Activated CD4-positive, alpha-beta T cell treated with anti-CD3 and anti-CD28 coated beads, Interleukin-2, amount 50 U/mL, for 4 hours (primary cell): ENCODE results near the gene WDR86.
A peak's percentile ranks its signal among the peaks of the same experiment; 100 is the strongest.

Source experiments
- DNase-seq, 2 experiments: peaks; one replicate each; pipeline ENCODE4 v3.0.0-alpha.2; 2020

Gene WDR86

DNA sequence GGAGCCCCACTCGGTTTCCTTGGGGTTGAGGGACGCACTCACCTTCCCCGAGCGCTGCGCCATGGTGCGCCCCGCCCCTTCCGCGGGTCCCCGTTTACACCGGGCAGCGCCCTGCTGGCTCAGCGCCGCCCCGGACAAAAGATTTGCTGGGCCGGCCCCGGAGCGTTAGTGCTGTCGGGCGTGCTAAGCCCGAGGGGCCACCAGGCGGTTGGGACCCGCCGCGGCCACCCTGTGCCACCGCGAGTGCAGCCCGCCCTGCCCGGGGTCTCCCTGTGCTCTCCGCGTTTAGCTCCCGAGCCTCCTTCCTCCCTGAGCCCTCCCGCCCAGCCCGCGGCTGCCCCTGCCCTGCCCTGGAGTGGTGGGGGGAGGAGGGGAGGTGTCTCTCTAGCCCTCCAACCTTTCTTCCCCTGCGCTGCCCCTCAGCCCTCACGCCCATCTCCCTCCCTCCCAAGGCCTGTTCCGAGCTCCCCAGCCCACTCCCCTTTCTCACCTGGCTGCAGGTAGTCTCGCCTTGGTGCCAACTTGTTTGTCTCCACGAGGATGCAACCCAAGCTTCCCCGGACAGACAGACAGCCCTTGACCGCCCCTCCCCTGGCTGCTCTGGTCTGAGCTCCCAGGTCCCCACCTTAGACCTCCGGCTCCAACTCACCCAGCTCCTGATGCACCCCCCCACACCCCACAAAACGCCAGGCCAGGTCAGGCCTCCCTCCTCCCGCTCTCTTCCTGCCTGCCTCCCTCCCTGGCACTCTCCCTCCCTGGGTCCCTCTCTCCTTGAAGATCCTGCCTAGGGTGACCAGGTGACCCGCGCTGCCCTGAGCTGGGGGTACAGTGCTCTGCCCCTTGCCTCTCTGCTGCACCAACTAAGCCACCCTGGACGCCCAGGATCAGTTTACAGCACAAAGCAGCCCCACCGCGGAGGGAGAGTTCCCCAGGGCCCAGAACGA, 30.3 kb upstream of the WDR86 start, which contains the start of gene CRYGN:
Gene CRYGN (minus strand): TSS at position 287 of the 944 bp plus-strand sequence. CDS start 224 bp downstream, at position 63.
- no peak for DNase-seq

DNA sequence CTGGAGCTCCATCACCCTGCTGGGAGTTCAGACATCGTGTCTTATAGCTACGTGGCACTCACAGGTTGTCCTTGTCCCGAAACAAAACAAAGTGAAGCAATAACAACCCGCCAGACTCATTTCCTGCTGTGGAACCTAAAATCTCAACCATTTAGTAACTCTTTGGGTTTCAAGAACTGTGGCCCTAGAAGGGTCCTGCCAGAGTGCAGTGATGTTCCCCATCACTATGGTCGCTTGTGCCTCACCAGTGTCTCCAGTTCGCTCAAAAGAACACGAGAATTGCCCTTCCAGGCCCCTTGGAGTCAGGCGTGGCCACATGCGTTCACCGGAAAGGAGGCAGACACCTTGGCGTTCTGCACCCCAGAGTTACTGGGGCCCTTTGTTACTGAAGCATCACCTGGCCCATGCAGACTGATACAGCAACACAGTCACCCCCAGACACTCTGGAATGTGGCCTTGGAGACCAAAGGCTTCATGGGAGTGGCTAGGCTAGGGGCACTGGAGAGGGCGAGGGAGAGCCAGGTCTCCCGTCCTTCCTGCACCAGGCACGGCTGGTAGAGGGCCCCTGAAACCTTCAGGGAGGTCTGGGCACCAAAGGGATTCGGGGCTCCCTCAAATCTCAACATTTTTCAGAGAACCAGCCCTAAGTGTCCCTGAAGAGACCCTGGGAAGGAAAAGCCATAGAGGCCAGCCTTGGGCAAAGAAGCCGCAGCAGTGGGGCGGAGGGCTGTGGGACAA, 29.2 kb upstream of the WDR86 start:
- DNase-seq = no peak

DNA sequence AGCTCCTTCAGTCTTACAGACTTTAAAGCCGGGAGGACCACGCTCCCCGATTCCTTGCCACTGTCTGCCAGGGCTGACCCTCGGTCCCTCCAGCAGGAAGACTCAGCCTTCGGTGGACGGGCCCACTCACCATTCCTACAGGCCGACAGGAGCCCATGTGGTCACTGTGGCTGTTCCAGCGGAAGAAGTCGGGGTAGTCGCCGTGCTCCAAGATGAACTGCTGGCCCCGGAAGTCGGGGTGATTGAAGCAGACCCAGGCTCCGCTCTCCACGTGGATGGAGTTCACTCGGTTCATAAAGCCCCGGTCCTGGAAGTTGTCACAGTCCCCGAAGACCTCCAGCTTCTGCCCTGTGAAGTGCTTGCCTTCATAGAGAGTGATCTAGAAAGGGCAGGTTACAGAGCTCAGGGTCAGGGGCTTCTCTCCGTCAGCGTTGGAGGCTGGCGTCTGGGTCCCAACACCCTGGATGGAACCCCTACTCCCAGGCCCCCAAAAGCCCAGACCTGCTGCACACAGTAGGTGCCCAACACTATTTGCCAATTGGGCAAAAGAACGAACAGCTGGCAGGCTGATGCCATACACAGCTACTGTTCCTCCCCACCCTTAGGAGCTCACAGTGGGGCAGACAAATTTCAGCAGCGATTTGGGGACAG, 28.2 kb upstream of the WDR86 start:
- no peak for DNase-seq

DNA sequence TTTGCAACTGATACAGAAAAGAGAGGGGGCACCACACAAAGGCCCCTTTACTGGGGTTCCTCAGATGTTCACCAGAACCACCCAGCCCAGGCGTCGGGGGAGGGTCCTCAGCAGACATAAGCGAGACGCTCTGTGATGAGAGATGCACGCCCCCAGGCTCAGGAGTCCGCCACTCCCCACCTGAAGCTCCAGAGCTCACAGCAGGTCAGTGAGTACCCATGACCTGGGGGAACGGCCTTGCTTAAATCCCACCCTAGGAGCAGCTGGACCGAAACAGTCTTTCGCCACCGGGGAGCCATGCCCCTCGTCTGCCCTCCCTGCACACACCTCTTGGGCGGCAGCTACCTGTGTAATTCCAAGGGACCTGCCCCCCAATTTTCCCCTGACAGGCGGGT, 27.3 kb upstream of the WDR86 start:
- no peak for DNase-seq

DNA sequence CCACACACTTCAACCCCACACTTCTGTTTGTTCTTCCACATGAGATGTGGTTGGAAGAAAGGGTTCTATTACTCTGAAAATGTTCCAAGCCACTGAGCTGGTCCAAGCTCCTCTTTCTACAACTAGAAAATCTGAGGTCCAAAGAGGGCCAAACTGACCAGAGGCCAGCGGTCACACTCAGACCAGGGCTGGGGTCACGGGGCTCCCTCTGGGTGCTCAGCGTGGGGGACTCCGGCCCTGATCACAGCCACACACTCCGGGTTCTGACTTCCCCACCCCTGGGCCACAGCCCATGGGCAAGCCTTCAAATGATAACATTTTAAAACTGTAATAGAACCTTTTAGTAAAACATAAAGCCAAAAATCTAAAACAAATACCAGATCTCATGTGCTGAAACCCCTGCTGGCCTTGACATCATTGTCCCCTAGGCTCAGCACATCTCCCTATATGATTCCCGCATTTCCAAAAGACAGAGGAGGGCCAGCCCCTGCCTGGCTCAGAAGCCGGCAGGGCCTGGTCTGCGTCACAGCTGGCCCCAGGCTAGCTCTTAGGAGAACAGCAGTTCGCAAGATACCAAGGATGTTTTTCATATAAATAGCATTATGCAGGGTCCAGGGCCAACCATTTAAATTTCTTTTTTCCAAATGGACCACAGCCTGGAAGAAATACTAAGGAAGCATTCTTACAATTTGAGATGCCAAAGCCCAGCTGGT, 26.8 kb upstream of the WDR86 start:
- no peak for DNase-seq

DNA sequence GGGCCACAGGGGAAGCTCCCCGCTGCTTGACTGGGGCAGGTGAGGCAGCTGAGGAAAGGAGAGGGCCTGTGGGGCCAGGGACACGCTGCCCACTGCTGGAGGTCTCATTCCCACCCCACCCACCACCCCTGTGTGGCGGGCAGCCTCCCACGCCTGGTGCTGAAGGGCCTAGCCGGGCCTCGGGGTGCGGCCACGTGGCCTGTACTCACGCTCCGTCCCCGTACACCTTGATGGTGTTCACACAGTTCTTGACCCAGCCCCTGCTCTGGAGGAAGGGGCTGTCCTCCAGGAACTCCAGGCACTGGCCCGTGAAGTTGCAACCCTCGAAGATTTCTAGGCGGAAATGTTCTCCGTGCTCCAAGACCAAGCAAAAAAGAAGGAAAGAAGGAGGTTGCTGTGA, 26.1 kb upstream of the WDR86 start:
- no peak for DNase-seq

DNA sequence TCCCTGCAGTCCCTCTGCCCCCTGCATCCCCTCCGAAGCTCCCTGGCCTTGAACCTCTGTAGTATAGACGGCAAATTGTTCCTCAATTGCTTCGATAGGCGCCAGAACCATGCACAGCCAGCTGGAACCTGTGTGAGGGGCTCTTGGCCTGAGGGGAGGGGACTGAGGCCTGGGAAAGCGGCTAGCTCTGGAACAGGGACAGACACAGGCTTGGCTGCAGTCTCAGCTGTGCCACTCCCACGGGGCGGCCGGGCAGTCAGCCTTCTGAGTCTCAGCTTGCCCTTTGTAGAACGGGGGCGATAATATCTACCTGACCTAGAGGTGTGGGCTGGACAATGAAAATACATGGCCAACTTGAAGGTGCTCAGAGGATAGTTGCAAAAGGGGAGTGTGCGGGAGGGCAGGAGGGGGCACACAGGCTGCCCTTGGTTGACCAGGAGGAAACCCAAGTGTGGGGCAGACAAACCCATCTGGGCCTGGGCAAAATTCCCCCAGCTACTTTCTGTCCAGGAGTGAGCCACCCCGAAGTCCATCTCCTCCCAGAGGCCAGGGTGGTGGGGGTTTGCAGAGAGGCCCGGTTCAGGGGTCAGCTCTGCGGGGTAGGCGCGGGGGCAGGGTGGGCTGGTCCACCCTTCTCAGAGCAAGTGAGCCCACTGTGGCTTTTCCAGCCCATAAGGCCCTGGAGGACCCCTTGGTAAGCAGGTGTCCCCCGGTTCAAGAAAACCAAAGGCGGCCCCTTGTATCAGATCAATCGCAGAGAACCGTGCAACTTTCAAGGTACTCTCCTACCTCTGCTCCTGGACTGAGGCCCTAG, 25.5 kb upstream of the WDR86 start:
- DNase-seq = no peak

DNA sequence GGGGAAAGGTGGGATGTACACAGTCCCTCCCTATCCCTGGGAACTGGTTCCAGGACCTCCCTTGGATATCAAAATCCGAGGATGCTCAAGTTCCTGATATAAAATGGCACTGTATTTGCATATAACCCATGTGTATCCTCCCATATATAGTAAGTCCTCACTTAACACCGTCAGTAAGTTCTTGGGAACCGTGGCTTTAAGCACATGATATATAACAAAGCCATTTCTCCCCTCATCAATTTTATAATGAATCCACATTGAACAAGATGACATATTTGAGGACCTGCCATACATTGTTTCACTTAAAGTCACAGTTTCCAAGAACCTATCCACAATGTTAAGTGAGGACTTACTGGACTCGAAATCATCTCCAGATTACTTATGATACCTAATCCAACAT, 24.7 kb upstream of the WDR86 start:
- DNase-seq = no peak

DNA sequence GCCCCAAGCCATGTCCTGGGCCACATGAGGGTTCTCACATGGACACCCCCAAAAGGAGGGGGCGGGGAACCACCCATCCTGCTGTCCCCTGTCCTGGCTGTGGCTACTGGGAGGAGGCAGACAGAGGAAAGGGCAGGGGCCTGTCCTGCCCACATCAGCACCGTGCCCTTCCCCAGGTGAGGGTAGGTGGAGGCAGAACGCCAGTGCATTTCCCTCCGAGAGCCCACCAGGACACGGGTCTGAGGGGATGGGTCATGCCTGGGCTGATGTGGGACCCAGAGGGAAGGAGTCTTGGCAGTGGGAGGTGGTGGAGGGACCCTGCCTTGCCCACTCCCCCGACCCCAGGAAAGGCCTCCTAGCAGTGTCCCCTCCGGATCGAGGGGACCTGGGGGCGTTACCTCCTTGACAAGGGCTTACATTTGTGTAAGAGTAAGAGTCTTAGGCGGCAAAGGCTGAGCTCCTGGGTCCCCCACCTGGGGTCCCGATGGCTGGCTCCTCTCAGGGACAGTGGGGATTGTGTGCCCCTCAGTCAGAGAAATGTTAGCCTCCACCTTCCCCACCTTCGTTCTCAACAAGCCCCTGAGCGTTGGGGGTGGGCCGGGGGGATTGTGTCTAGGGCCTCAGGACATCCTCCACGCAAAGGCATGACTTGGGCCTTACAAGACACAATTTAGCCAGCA, 24.0 kb upstream of the WDR86 start:
- no peak for DNase-seq

DNA sequence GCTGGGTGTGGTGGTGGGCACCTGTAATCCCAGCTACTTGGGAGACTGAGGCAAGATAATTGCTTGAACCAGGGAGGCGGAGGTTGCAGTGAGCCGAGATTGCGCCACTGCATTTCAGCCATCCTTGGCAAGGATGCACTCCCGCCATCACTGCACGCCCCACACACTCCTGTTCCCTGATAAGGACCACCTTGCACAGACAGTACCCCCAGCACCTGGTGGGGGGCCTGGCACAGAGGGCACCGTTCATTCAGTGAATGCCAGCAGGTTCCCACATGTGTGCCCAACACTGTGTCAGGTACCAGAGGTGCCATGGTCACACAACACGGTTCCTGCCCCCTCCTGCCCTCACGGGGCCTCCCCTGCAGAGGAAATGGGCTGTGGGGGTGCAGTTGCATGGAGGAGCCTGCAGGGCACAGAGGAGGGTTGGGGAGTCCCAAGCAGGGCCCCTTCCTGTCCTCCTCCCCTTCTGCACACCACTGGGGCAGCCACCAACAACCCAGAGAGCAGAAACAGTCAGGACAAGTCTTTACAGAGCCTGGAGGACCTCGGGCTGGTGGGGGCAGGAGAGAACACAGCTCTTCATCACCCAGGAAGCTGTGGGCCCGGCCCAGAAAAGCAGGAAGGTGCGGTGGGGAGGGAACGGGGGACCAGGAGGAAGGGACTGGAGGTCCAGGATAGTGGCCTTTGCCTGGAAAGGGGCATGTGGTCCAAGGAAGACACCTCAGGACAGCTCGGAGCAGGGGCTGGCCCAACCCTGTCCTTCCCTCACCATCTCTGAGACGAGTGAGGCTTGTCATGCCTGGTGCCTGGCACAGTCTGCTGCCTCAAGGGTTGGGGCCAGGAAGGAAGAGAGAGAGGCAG, 23.1 kb upstream of the WDR86 start:
- DNase-seq = no peak

DNA sequence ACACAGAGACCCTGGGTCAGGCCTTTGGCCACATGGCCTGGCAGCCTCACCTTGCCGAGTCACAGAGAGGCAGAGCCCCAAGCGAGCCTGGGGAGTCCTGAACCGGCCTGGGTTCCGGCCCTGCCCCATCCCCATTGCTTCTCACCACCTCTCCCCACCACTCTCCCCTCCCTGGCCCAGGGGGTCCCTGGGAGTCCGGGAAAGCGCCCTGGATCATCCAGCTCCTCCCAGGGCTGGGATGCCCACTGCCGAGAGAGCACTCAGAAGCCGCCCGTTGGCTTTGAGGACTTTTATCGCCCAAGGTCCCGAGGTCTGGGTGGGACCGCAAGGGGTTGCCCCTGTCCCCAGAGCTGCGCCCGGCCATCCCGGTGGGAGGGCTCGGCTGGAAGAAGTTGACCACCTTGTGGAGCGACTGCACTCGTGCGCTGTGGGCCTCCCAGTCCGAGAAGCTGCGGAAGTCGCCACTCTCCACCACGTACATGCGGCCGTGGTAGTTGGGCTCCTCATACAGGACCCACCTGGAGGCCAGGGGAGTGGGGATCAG, 22.0 kb upstream of the WDR86 start:
- DNase-seq = no peak

DNA sequence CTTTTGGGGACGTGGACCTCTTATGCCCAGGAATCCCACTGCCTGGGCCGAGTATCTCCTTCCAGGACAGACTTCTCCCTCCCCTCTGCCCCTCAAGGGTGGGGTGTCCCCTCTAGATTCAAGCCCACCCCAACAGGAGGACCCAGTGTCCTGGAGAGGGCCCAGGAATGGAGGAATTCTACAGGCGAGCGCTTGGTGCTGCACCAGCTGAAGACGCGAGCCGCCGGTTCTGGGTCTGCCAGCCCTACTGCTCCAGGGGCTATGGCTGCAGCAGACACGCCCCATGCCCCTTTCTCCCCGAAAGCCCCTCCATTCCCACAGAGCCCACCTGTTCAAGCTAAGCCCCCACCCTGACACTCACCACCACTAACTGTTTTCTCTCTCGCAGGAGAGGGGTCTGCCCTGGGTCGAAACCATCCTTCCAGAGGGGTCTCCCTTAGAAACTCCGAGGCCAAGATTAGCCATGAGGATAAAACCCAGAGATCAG, 21.5 kb upstream of the WDR86 start:
- no peak for DNase-seq

DNA sequence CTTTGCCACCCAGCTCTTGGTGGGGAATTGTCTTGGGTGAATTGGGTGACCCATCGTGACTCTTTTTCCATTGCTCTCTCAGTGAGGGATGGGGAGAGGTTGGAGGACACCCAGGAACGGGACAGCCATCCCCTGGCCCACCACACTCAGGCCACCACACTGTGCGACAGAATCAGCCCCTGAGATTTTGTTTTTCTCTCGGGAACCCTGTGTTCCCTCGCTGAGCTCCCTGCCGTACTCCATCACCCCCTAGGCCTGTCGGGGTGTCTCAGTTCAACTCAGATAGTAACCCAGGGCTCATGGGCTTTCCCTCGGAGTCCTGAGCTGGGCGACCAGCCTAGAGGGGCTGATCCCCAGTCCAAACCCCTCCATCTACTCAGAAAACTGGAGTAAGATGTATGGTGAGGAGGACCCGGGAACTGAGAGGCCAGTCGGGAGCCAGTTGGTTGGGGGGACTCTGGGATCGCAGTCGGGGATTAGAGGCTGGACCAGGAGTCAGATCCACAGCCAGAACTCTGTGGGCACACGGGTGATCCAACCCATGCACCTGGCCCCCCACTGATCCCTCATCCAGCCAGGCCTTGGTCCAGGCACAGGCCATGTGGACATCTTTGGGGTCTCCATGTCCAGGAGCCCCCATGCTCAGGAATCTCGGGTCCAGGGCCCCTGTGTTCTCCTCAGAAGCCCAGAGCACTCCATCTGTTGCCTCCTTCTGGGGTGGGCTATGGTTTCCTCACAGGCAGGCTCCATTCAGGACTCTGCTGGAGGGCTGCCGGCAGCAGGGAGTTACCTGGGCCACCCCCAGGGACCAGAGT, 20.8 kb upstream of the WDR86 start:
- DNase-seq = no peak

DNA sequence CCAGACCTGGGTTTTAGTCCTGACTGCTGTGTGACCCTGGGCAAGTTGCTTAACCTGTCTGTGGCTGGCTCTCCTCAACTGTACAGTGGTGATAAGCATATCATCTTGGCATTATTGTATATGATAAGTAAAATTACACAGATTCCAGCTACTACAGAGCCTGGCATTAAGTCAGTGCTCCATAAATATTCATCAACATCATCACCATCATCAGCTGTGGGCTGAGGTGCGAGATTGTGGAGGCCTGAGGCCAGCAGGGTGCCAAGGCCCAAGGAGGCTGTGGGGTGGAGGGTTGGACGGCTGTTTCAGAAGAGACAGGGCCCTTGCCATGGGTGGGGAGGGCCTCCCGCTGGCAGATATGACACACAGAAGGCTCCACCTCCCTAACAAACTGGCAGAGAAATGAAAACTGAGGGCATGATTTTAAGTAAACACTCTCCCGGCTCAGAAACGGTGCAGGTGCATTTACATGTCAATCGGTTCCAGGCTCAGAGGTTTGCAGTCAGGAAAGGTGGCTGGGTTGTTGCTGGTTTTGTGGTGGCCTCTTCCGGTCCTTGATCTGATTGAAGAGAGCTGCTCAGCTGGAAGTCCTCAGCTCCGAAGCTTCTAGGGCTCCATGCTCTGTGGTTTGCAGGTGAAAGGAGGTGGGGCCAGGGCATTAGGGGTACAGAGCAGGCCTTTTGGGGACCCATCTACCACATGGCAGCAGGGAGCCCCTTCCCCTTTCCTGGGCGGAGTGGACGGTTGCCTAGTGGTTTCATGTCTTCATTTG, 19.9 kb upstream of the WDR86 start:
- peak in 1 of 2 experiments; percentile 33 for DNase-seq

DNA sequence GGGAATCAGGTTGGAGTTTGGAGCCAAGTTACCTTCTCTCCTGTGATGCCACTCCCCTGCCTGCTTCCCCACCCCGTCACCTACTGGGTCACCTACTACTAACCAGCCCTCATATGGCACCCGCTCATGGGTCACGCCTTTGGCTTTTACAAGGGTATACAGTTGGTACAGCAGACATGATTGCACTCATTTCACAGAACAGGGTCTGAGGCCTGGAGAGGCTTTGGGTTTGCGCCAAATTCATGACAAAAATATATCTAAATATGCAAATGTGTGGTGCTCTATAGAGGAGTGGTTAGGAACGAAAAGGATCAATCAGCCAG, 19.4 kb upstream of the WDR86 start:
- no peak for DNase-seq

DNA sequence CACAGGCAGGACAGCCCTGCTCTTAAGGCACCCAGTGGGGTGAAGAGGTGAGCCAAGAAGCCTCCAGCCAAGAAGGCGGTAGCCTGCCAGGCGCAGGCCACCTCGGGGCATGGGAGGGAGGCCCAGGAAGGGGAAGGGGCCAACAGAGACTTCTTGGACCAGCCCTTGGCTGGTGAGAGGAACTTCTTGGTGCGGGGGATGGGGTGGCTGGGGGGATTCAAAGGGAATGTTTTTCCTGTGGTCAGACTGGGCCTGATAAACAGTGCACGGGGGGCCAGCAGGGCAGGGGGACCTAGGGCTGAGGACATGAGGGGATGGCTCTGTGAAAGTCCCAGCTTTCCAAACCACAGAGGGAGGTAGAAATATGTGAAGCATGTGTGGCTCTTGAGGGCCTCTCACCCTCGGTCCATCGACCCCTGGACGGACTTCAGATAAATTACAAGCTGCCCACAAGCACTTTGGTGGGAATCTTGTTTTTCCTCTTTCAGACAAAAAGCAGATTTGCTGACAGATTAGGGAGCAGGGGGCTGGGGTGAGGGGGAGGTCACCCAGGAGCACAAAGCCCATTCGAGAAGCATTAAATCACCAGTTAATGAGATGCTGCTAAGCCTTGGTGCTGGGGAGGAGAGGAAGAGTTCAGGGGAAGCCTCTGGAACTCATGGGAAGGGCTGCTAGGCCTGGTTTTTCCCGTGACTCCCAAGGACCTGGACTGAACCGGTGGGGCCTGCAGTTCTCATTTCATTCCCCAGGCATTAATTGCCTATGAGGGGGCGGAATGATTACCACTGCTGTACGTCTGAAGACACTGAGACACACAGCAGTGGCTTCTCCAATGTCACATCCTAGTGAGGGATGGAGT, 18.8 kb upstream of the WDR86 start:
- no peak for DNase-seq

DNA sequence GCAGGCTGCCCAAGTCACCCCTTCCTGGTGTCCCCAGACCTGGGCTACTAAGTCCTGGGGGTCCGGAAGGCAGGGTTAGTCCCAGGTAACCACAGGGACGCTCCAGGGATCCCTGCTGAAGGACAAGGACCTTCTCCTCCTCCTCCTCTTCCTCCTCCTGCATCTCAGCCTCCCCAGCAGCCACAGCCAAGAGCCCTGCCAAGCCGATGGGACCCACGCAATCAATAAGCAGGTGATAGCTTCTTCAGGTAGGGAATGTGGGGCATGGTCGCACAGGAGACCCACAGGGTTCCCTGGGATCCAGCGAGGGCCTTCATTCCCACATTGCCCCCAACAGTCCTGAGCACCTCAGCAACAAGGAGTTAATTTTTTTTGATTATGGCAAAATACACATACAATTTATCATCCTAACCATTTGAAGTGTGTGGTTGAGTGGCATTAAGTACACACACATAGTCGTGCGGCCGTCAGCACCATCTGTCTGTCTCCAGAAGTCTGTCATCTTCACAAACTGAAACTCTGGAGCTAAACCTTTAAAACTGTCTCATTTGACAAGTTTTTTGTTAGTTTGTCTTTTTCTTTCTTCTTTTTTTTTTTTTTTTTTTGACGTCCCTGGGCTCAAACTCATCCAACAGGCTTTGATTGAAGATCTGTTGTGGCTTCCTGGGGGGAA, 18.0 kb upstream of the WDR86 start:
- no peak for DNase-seq
